RPMI8226 (cell line): ENCODE measurements around the gene PARD3.

ENCODE experiments used
- DNase-seq: peaks from one replicate; pipeline ENCODE4 v3.0.0-alpha.2; 2015

PARD3 gene

GRCh38 chr10:34195364-34196057, 619.6 kb downstream of the PARD3 start:
- no peak for DNase-seq

DNA sequence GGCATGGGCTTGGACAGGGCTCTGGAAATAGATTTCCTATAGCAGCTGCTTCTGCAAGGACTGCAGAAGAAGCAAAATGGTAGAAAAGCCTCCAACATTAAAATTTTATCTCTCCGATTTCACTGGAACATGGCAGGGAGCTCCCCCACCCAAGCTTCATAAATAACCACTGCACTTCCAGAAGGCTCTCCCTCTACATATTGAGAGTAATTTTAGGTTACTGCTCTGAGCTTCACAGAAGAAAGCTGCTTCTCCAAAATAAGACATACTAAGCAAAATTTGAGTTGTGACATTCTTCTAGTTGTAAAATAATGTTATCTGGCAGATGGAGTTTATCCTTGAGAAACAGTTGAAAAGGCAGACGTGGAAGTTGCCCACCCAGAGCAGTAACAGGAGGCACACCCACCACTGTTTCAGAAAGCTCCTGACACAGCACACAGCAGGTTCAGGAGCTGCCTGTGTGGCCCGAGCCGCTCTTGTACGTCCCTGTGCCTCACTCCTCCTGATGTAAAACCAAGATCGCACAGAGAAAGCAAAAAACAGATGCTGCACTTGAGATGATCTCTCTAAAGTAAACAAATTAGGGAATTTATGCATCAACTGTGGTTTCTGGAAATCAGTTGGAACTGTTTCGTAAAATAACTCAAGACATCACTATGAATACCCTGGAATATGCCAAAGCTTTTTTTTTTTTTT, 621.0 kb downstream of the PARD3 start:
- no peak for DNase-seq

DNA sequence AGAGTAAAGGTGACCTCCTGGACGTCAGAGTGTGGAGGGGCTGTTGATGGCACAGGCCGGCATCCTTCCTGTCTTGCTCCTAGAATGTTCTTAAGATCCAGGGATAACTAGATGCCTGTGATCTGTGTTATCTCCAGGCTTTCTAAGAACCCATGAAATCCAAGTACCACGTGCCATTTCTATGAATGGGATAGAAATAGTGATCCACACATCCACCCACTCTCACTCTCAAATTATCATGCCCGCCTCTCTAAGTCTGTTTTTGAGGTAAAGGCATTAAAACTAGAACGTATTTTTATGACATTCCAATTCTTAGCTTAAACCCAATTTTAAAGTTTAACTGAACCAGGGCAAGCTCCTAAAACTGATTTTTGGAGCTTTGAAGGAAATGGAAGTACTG, 622.5 kb downstream of the PARD3 start:
- DNase-seq = no peak

- DNase-seq = no peak
Observed at GRCh38 chr10:34191406-34191805, 623.7 kb downstream of the PARD3 start.

- no peak for DNase-seq
Observed at GRCh38 chr10:34190580-34190979, 624.5 kb downstream of the PARD3 start.

DNA sequence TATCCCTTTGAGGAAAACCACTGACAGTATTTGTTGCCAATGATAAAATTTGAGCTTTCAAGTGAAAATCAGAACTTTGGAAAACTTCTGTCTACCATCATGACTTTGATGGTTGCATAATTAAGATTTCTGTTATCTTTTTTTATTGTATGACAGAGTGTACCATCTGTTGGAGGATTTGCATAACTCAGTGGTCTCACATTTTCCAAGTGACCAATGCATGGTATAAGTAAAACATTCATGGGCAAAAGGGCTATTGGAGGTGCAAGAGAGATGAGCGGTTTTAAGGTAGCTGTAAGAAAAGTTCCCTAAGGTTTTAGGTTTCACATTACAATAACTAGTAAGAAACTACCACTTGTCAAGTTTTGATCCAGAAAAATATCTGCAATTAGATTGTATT, 625.3 kb downstream of the PARD3 start:
- no peak for DNase-seq

DNA sequence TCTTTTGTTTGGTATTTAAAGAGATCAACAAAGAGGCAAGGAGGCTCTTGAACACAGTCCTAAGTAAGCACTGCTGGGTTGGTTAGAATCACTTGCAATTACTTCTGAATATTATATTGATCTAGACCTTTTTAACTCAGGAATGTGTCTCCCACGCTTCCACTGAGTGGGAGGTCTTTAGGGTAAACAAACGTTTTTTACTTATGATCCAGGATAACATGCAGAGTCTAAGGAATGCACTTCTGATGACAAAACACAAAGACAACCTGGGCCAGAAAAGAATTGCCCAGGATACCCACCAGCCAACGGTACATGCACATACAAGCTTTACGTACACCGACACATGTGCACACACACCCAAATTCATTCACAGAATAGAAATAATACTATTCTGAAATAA, 626.9 kb downstream of the PARD3 start:
- no peak for DNase-seq

DNA sequence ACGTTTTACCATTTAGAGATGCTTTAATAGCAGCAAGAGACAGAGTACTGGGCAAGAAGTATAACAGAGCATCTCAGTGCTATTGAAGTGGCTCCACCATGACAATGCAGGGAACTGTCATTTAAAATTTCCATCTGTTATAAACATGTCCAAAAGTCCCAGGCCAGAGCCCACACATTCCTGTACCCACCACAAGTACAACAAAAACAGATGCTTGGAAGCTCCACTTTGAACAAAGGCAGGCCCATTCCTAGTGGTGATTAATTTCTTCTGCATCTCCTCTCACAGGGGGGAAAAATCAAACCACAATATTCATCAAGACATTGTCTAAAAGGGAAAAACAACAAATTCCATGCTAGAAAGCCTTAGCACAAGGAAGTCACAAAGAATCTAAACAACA, 627.9 kb downstream of the PARD3 start:
- no peak for DNase-seq

GRCh38 chr10:34186745-34187144, 628.4 kb downstream of the PARD3 start:
- no peak for DNase-seq

- no peak for DNase-seq
Observed at GRCh38 chr10:34185998-34186397, 629.1 kb downstream of the PARD3 start.

DNA sequence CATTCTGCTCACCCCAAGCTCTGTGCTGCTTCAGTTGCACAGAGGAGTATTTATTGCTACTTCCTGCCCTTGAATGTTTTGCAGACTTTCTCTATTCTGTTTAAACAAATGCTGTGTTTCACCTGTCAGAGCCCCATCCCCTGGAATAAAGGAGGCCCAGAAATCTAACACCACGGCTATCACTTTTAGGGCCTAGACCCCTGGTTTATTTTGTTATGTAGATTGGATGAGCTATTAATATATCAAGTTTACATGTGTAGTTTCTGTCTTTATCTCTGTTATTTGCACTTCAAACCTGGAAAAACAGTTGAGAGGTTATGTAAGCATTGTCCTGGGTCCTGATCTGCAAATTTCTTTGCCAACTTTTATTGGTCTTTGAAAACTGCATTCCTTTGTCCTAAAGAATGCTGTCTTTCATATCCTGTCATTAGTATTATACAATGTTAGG, 630.1 kb downstream of the PARD3 start:
- no peak for DNase-seq

DNA sequence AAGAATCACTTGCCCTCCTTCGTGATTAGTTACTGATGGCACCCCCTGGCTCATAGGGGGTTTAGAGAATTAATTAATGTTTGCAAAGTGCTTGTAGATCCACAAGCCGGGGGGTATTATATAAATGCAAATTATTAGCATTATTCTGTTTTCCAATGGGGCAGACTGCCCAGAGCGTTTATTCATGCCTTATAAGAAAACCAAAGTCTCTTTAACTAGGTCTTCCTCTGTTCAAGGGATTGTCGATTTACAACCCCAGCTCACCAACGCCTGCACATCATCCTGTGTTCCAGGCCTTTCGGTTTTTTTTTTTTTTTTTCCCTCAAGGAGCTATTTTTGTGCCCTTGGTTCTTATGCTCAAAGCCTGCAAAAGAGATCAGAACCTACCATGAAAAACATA, 630.7 kb downstream of the PARD3 start:
- DNase-seq = no peak

GRCh38 chr10:34183016-34183796, 631.9 kb downstream of the PARD3 start:
- no peak for DNase-seq

DNA sequence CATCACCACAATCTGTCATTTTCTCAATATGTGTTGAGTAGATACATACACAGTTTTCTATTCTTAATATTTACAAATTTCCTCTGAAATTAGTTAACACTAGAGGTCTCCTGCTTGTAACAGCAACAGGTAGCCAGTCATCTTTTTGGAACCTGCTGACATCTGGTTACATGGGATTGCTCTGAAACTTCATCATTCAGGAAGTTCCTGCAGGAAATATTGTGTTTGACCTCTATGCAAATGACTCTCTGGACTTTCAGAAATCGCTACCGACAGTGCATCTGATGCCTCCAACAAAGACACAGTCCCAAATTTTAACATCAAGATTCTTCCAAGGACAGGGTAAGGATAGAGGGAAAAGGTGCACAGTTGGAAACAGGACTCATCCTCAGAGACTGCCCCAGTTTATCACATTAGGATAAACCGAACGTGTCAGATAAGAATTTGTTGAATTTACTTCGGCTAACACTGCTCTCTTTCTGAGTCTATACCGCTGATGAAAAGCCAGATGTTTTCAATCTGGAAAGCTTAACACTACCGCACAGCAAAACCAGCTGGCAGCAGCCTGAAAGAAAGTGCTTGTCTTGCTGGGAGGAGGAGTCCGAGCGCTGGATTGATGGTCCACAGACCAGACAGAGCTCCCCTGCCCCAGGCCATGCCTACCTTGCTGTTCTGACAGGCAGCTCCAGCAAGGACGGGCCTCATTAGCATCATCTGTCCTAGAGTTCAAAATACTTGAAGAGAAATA, 633.4 kb downstream of the PARD3 start:
- DNase-seq = no peak

GRCh38 chr10:34180749-34181148, 634.3 kb downstream of the PARD3 start:
- DNase-seq = no peak

DNA sequence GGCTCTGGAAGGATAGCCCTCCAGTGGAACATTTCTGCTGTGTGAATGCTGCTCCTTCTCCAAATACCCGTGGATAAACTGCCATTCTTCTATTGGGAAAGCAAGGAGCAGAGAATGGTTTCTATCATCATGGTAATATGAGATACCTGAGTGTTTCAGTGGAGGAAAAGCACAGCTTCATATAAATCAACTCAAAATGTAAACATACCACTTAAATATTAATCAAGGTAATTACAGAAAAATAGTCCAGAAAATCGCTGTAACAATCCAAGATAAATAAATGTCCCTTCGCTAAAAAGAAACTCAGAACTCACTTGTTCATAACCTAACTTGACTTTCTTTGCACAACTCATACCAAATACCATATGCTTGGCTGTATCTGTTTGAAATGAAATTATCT, 635.8 kb downstream of the PARD3 start:
- DNase-seq = no peak

DNA sequence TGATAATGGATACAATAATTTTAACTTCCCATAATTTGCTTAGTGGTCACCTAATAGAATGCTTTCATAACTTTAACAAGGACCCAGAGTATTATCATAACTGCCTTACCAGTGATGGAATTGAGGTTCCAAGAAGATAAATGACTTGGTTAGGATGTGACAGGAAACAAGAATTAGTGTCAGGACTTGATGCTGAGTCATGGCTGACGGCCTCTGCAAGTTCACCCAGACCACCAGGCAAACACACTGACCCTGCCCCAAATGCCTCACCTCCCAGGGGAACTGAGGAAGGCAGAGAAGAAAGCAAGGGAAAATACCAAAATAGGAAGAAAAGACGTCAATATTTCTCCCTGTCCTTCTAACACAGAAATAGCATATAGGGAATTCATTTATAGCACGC, 636.3 kb downstream of the PARD3 start:
- DNase-seq = no peak

- DNase-seq = no peak
Observed at GRCh38 chr10:34178196-34178595, 636.9 kb downstream of the PARD3 start.

DNA sequence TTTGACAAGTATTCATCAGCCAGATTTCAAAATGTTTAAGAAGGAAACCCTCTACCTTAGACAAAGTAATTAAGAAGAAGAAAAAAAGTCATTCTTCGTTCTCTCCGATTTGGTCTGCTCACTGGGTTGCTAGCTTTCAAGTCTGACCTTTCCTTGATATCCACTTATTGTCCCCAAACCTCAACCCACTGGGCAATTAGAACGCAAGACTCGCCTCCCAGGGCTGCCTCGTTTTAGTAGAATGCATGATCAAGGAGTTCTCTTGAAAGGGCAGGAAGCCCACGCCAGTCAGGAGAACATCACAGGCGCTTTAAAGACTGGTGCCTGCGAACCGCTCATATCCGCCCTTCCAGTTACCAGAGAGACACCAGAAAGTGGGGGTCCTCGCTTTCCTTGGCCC, 637.7 kb downstream of the PARD3 start:
- no peak for DNase-seq

GRCh38 chr10:34176351-34176750, 638.7 kb downstream of the PARD3 start:
- DNase-seq = no peak

GRCh38 chr10:34175121-34175520, 640.0 kb downstream of the PARD3 start:
- DNase-seq = no peak

- no peak for DNase-seq
Observed at GRCh38 chr10:34172936-34173533, 642.1 kb downstream of the PARD3 start.
